Neutrophil (primary cell): ENCODE measurements around the gene TCN1.
"Not testable (repeated sequence)": the region's sequence is repeated elsewhere in the genome, so short reads cannot be mapped to it uniquely, and the experiment has no call there.

Experiments used
- H3K27ac ChIP-seq: fragments of 200-600 bp; sonication (generic); 2 replicates; pipeline ENCODE4 v1.5.1; 2016; ENCODE audit warnings: mild to moderate bottlenecking, moderate library complexity
- H3K27me3 ChIP-seq: fragments of 200-600 bp; sonication (generic); 2 replicates; pipeline ENCODE4 v1.6.0; 2016; ENCODE audit warnings: mild to moderate bottlenecking
- H3K36me3 ChIP-seq: fragments of 200-600 bp; sonication (generic); 2 replicates; pipeline ENCODE4 v1.5.1; 2017
- H3K4me1 ChIP-seq, 2 experiments: fragments of 200-600 bp in 1 of 2; sonication (generic) in 1 of 2; 1 replicate in 1 of 2; 2 replicates in 1 of 2; pipeline versions ENCODE4 v1.5.1 to v1.6.1; 2013 to 2016; ENCODE audit warnings: low read depth in 1 of 2, low read length in 1 of 2, mild to moderate bottlenecking in 1 of 2, moderate library complexity in 1 of 2; ENCODE audit not compliant: control insufficient read depth in 1 of 2, insufficient read depth in 1 of 2
- H3K4me3 ChIP-seq, 2 experiments: fragments of 200-600 bp in 1 of 2; sonication (generic) in 1 of 2; 1 replicate in 1 of 2; 2 replicates in 1 of 2; pipeline ENCODE4 v1.5.1; 2013 to 2016; ENCODE audit warnings: low read depth in 1 of 2, low read length in 1 of 2, mild to moderate bottlenecking in 1 of 2, moderate library complexity in 1 of 2
- H3K9me3 ChIP-seq: fragments of 200-600 bp; sonication (generic); 2 replicates; pipeline ENCODE4 v1.5.1; 2016
- TF ChIP-seq, protein P1 (sequence below): fragments of 200-600 bp; sonication (generic); IDR thresholded peaks from 2 replicates; pipeline ENCODE4 v1.5.1; 2016; ENCODE audit warnings: antibody characterized with exemption

The TCN1 gene

GRCh38 chr11:59857439-59858434, 8.6 kb downstream of the TCN1 start:
- TF ChIP-seq, protein P1, sequence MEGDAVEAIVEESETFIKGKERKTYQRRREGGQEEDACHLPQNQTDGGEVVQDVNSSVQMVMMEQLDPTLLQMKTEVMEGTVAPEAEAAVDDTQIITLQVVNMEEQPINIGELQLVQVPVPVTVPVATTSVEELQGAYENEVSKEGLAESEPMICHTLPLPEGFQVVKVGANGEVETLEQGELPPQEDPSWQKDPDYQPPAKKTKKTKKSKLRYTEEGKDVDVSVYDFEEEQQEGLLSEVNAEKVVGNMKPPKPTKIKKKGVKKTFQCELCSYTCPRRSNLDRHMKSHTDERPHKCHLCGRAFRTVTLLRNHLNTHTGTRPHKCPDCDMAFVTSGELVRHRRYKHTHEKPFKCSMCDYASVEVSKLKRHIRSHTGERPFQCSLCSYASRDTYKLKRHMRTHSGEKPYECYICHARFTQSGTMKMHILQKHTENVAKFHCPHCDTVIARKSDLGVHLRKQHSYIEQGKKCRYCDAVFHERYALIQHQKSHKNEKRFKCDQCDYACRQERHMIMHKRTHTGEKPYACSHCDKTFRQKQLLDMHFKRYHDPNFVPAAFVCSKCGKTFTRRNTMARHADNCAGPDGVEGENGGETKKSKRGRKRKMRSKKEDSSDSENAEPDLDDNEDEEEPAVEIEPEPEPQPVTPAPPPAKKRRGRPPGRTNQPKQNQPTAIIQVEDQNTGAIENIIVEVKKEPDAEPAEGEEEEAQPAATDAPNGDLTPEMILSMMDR, result no peak
- peaks cover 31 to 39% of the 10 kb centered on the region in 2 experiments for H3K4me1 ChIP-seq
- peak overlapping the region; percentile 29 for H3K27ac ChIP-seq
- H3K4me3 ChIP-seq, result no peak overlapping the region
- no peaks in the 10 kb centered on the region for H3K27me3 ChIP-seq
- H3K9me3 ChIP-seq, result no peaks in the 10 kb centered on the region
- peaks cover 29% of the 10 kb centered on the region for H3K36me3 ChIP-seq

- Histone ChIP-seq H3K4me1 (peaks cover 39 to 42% of the 10 kb centered on the region in 2 experiments), H3K9me3 (no peaks in the 10 kb centered on the region), H3K36me3 (peaks cover 38% of the 10 kb centered on the region), H3K4me3 (no peak overlapping the region), H3K27me3 (no peaks in the 10 kb centered on the region), H3K27ac (peak overlapping the region; percentile 44)
- TF ChIP-seq, protein P1, result no peak
Measured at GRCh38 chr11:59854871-59855270, 11.4 kb downstream of the TCN1 start.

DNA sequence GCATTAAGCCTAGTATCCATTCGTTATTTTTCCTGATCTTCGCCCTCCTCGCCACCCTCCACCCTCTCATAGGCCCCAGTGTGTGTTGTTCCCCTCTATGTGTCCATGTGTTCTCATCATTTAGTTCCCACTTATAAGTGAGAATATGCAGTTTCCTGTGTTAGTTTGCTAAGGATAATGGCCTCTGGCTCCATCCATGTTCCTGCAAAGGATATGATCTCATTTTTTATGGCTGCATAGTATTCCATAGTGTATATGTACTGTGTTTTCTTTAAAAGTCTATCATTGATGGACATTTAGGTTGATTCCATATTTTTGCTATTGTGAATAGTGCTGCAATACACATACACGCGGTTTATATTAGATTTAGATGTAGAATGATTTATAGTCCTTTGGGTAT, 14.9 kb downstream of the TCN1 start:
- H3K4me1 ChIP-seq, result peaks cover 59 to 60% of the 10 kb centered on the region in 2 experiments
- not testable (repeated sequence) for H3K27me3 ChIP-seq, H3K4me3 ChIP-seq, H3K9me3 ChIP-seq
- peaks cover 33% of the 10 kb centered on the region for H3K36me3 ChIP-seq
- peak overlapping the region; percentile 69 for H3K27ac ChIP-seq

GRCh38 chr11:59849551-59849950, 16.7 kb downstream of the TCN1 start:
- H3K9me3 ChIP-seq, H3K27me3 ChIP-seq, H3K4me3 ChIP-seq: not testable (repeated sequence)
- H3K36me3 ChIP-seq, result peaks cover 21% of the 10 kb centered on the region
- H3K27ac ChIP-seq, result peak overlapping the region; percentile 69
- peaks cover 48% of the 10 kb centered on the region in 2 experiments for H3K4me1 ChIP-seq

DNA sequence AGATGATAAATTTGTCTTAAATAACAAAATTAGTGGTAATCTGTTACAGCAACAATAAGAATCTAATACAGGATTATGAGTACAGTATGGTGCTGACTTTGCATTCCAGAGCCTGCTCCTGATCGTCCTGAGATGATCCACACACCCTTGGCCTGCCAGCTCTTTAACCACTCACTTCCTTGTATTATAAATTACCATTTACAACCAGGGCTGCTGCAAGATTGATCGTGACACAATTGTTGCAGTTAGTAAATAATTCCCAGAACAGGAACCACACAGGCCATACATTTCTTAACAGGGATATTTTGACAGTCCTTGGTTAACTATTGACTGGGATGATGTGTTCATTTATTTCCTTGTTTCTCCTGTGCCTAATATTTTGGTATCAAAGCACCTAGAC, 17.2 kb downstream of the TCN1 start:
- Histone ChIP-seq H3K4me1 (peaks cover 45 to 46% of the 10 kb centered on the region in 2 experiments), H3K9me3 (no peaks in the 10 kb centered on the region), H3K36me3 (peaks cover 21% of the 10 kb centered on the region), H3K4me3 (no peak overlapping the region), H3K27ac (peak overlapping the region; percentile 69), H3K27me3 (no peaks in the 10 kb centered on the region)
- TF ChIP-seq, protein P1, result no peak

GRCh38 chr11:59848439-59848838, 17.8 kb downstream of the TCN1 start:
- H3K4me3 ChIP-seq, H3K27me3 ChIP-seq, H3K9me3 ChIP-seq: not testable (repeated sequence)
- H3K4me1 ChIP-seq, result peaks cover 45 to 46% of the 10 kb centered on the region in 2 experiments
- peak overlapping the region; percentile 69 for H3K27ac ChIP-seq
- H3K36me3 ChIP-seq, result peaks cover 15% of the 10 kb centered on the region

- TF ChIP-seq, protein P1, result no peak
- H3K36me3 ChIP-seq, result peaks cover 7% of the 10 kb centered on the region
- no peaks in the 10 kb centered on the region for H3K27me3 ChIP-seq
- H3K4me1 ChIP-seq, result peaks cover 45 to 46% of the 10 kb centered on the region in 2 experiments
- no peaks in the 10 kb centered on the region for H3K9me3 ChIP-seq
- peak overlapping the region; percentile 38 for H3K27ac ChIP-seq
- no peak overlapping the region for H3K4me3 ChIP-seq
Measured at GRCh38 chr11:59847626-59848025, 18.7 kb downstream of the TCN1 start.
